SK-N-SH (cell line): ENCODE data around the gene BCAS3. TPM values are rescaled to one million over a fixed set of nuclear protein-coding genes. Genes with fewer than 3 reads are reported as not detected.
A peak's percentile ranks its signal among the peaks of the same experiment; 100 is the strongest.

Experiments used
- CTCF ChIA-PET: fragments of 300-600, 350-600 bp; formaldehyde crosslinking; extraction: SDS; loops from one replicate; lab custom pipeline; 2021; lab: Yijun Ruan, JAX
- POLR2A ChIA-PET: fragments of 350-600 bp; sonication (Branson Sonifier 250); formaldehyde crosslinking; extraction: SDS; loops from one replicate; lab custom pipeline; 2020; ENCODE audit warnings: antibody characterized with exemption, inconsistent platforms; lab: Yijun Ruan, JAX
- DNase-seq: peaks from one replicate; pipeline ENCODE4 v3.0.0; 2012
- H2AFZ ChIP-seq: fragments of 200-600 bp; sonication (generic); 2 replicates; pipeline ENCODE4 v1.8.1; 2016; ENCODE audit warnings: antibody characterized with exemption, mild to moderate bottlenecking, low read depth
- H3F3A ChIP-seq: fragments of 200-600 bp; sonication (generic); replicated peaks from 2 replicates; pipeline ENCODE3; 2016; ENCODE audit warnings: antibody characterized with exemption, mild to moderate bottlenecking; ENCODE audit not compliant: insufficient read depth
- H3K27ac ChIP-seq, 2 experiments: fragments of 200-500 bp in 1 of 2; fragments of 200-600 bp in 1 of 2; sonication (Bioruptor generic) in 1 of 2; sonication (generic), shearing (Covaris generic) in 1 of 2; 2 replicates each; pipeline versions ENCODE4 v1.5.1 to v1.6.1; 2014 to 2016; ENCODE audit warnings: low read depth in 2 of 2, inconsistent platforms in 1 of 2, low read length in 1 of 2, mild to moderate bottlenecking in 1 of 2, mixed read lengths in 1 of 2
- H3K27me3 ChIP-seq: fragments of 200-600 bp; sonication (generic), shearing (Covaris generic); 2 replicates; pipeline ENCODE4 v1.6.1; 2016; ENCODE audit warnings: mixed run types; ENCODE audit not compliant: insufficient read depth
- H3K36me3 ChIP-seq, 2 experiments: fragments of 200-500 bp in 1 of 2; fragments of 200-600 bp in 1 of 2; sonication (Bioruptor generic) in 1 of 2; sonication (generic) in 1 of 2; replicated peaks in 1 of 2; 2 replicates each; pipeline versions ENCODE3 to v1.5.1; 2014 to 2016; ENCODE audit warnings: low read length in 1 of 2, mild to moderate bottlenecking in 1 of 2; ENCODE audit not compliant: insufficient read depth in 2 of 2, control insufficient read depth in 1 of 2
- H3K4me1 ChIP-seq, 2 experiments: fragments of 200-500 bp in 1 of 2; fragments of 200-600 bp in 1 of 2; sonication (Bioruptor generic) in 1 of 2; sonication (generic), shearing (Covaris generic) in 1 of 2; 2 replicates each; pipeline versions ENCODE4 v1.5.1 to v1.6.1; 2014 to 2016; ENCODE audit warnings: low read depth in 1 of 2, low read length in 1 of 2, mixed run types in 1 of 2; ENCODE audit not compliant: insufficient read depth in 2 of 2, control insufficient read depth in 1 of 2
- H3K4me2 ChIP-seq: fragments of 200-600 bp; sonication (generic), shearing (Covaris generic); 2 replicates; pipeline ENCODE4 v1.6.1; 2017; ENCODE audit warnings: mixed run types
- H3K4me3 ChIP-seq, 2 experiments: fragments of 200-500 bp in 1 of 2; fragments of 200-600 bp in 1 of 2; sonication (Bioruptor generic) in 1 of 2; sonication (generic), shearing (Covaris generic) in 1 of 2; 2 replicates each; pipeline versions ENCODE4 v1.5.1 to v1.8.1; 2014 to 2016; ENCODE audit warnings: low read depth in 2 of 2, inconsistent platforms in 1 of 2, low read length in 1 of 2, mild to moderate bottlenecking in 1 of 2, mixed read lengths in 1 of 2, moderate library complexity in 1 of 2
- H3K79me2 ChIP-seq: fragments of 200-600 bp; sonication (generic); 2 replicates; pipeline ENCODE4 v1.8.1; 2017; ENCODE audit warnings: mild to moderate bottlenecking; ENCODE audit not compliant: insufficient read depth
- H3K9ac ChIP-seq: fragments of 200-600 bp; sonication (generic); 2 replicates; pipeline ENCODE4 v1.6.1; 2017; ENCODE audit warnings: mixed run types
- H3K9me2 ChIP-seq: fragments of 200-600 bp; sonication (generic); 2 replicates; pipeline ENCODE4 v1.6.1; 2017; ENCODE audit warnings: mixed run types
- H3K9me3 ChIP-seq: fragments of 200-600 bp; sonication (generic); 2 replicates; pipeline ENCODE4 v1.6.1; 2017; ENCODE audit warnings: mixed run types, mild to moderate bottlenecking, moderate library complexity
- H4K20me1 ChIP-seq: fragments of 200-600 bp; sonication (generic); 2 replicates; pipeline ENCODE4 v1.6.1; 2017; ENCODE audit warnings: mild to moderate bottlenecking, mixed run types; ENCODE audit not compliant: insufficient read depth
- CHD2 ChIP-seq: fragments of 150-350 bp; IDR thresholded peaks from 2 replicates; pipeline ENCODE4 v1.6.1; 2018; ENCODE audit warnings: low read length; ENCODE audit not compliant: partially characterized antibody
- CTCF ChIP-seq: fragments of 200-600 bp; sonication (generic); IDR thresholded peaks from 2 replicates; pipeline ENCODE4 v1.6.1; 2017; ENCODE audit warnings: antibody characterized with exemption, mild to moderate bottlenecking, moderate library complexity
- ELF1 ChIP-seq: IDR thresholded peaks from 2 replicates; pipeline ENCODE4 v1.4.0; 2012
- FOSL2 ChIP-seq: IDR thresholded peaks from 2 replicates; pipeline ENCODE4 v1.4.0; 2012; ENCODE audit warnings: low read depth, mild to moderate bottlenecking, moderate library complexity, borderline replicate concordance
- FOXM1 ChIP-seq: IDR thresholded peaks from 2 replicates; pipeline ENCODE4 v1.4.0; 2012; ENCODE audit warnings: low read depth, mild to moderate bottlenecking
- GABPA ChIP-seq: IDR thresholded peaks from 2 replicates; pipeline ENCODE4 v1.4.0; 2012; ENCODE audit warnings: low read depth, mild to moderate bottlenecking
- IRF3 ChIP-seq: fragments of 150-350 bp; IDR thresholded peaks from 2 replicates; pipeline ENCODE4 v1.6.1; 2016; ENCODE audit warnings: mild to moderate bottlenecking, low read depth, low read length
- JUND ChIP-seq: IDR thresholded peaks from 2 replicates; pipeline ENCODE4 v1.4.0; 2012
- MAX ChIP-seq: IDR thresholded peaks from 2 replicates; pipeline ENCODE4 v1.4.0; 2012; ENCODE audit warnings: low read depth
- NFIC ChIP-seq: IDR thresholded peaks from 2 replicates; pipeline ENCODE4 v1.4.0; 2012; ENCODE audit warnings: borderline replicate concordance
- PBX3 ChIP-seq: IDR thresholded peaks from 2 replicates; pipeline ENCODE4; 2012
- POLR2AphosphoS5 ChIP-seq: IDR thresholded peaks from 2 replicates; pipeline ENCODE4 v1.6.1; 2012; ENCODE audit warnings: low read depth, low read length
- RCOR1 ChIP-seq: fragments of 150-350 bp; IDR thresholded peaks from 2 replicates; pipeline ENCODE4 v1.6.1; 2017; ENCODE audit warnings: antibody characterized with exemption, low read length
- SIN3A ChIP-seq: IDR thresholded peaks from 2 replicates; pipeline ENCODE4 v1.6.1; 2012; ENCODE audit warnings: low read depth, mild to moderate bottlenecking, low read length, moderate library complexity, borderline replicate concordance
- SMC3 ChIP-seq: IDR thresholded peaks from 2 replicates; pipeline ENCODE4 v1.6.1; 2012; ENCODE audit warnings: low read depth, low read length, improper control_type of control experiment
- TAF1 ChIP-seq: IDR thresholded peaks from 2 replicates; pipeline ENCODE4 v1.6.1; 2012; ENCODE audit warnings: low read depth, mild to moderate bottlenecking, low read length, moderate library complexity, borderline replicate concordance
- USF1 ChIP-seq: IDR thresholded peaks from 2 replicates; pipeline ENCODE4 v1.4.0; 2012; ENCODE audit warnings: low read depth, borderline replicate concordance
- USF2 ChIP-seq: fragments of 150-350 bp; IDR thresholded peaks from 2 replicates; pipeline ENCODE4 v1.6.1; 2017; ENCODE audit warnings: antibody characterized with exemption, low read length, low read depth, borderline replicate concordance
- YY1 ChIP-seq: IDR thresholded peaks from 2 replicates; pipeline ENCODE4 v1.4.0; 2012; ENCODE audit warnings: low read depth, mild to moderate bottlenecking
- ZBTB33 ChIP-seq: IDR thresholded peaks from 2 replicates; pipeline ENCODE4 v1.4.0; 2012; ENCODE audit warnings: low read depth, borderline replicate concordance
- WGBS: methylation state at CpG from one replicate; pipeline ENCODE4 v1.1.6; 2017; ENCODE audit warnings: low lambda C conversion rate; 5-methylcytosine and 5-hydroxymethylcytosine counted together
- polyA plus RNA-seq, 3 experiments: library from polyadenylated mRNA; depleted of rRNA; stranded (reverse); fragments of >200 nt; gene quantifications; 2 replicates each; pipeline ENCODE4 v1.2.3, GENCODE V29; 2012

Gene BCAS3
- polyA plus RNA-seq, 1 of the 3 experiments (the other 2 are of a cell fraction), result 5.9 TPM

- TF ChIP-seq USF1, result no peak
- TF ChIP-seq ELF1, result no peak
- peak; percentile 95 for TF ChIP-seq FOXM1
- peak; percentile 97 for TF ChIP-seq JUND
- TF ChIP-seq CHD2, result no peak
- TF ChIP-seq IRF3, result no peak
- peak; percentile 35; the same call in 1 of the 2 replicates for TF ChIP-seq TAF1
- peak; percentile 95 for TF ChIP-seq FOSL2
- TF ChIP-seq SIN3A, result 0 out of 2 replicates have a peak, but pooled peaks have one; percentile 43
Measured at GRCh38 chr17:61250335-61250890, 572.8 kb downstream of the BCAS3 start (continued).

GRCh38 chr17:61251939-61252865, 574.6 kb downstream of the BCAS3 start:
- WGBS, result 31% methylated on average over 10 of the region's 10 CpGs
- Histone ChIP-seq H3K9me3 (no peaks in the 10 kb centered on the region), H4K20me1 (no peaks in the 10 kb centered on the region), H3K4me3 (no peak overlapping the region), H3K27ac (peak overlapping the region; percentile 92 to 99), H3K79me2 (no peaks in the 10 kb centered on the region), H3K9me2 (no peaks in the 10 kb centered on the region), H3K36me3 (no peaks in the 10 kb centered on the region), H3K9ac (peak overlapping the region; percentile 52), H3F3A (peaks cover 45% of the 10 kb centered on the region), H3K4me2 (peak overlapping the region; percentile 63), H3K27me3 (no peaks in the 10 kb centered on the region), H3K4me1 (peaks cover 28 to 47% of the 10 kb centered on the region in 2 experiments), H2AFZ (peak overlapping the region; percentile 50; the same call in 1 of the 2 replicates)
- peak; percentile 42 for DNase-seq
- CTCF ChIA-PET, result interaction anchor here (0.9 to 1.8 kb wide), 3 partner anchors 15 to 23 kb away, joined by 3 to 5 read pairs (median 5); no protein-coding TSS in a partner anchor
- POLR2A ChIA-PET, result no interaction called here
- TF ChIP-seq PBX3 (peak; percentile 94), FOXM1 (peak; percentile 91), CTCF (no peak), TAF1 (peak; percentile 29; the same call in 1 of the 2 replicates), ZBTB33 (peak; percentile 59; the same call in 1 of the 2 replicates), CHD2 (no peak), YY1 (0 out of 2 replicates have a peak, but pooled peaks have one; percentile 12), POLR2AphosphoS5 (peak; percentile 86), NFIC (peak; percentile 98), GABPA (0 out of 2 replicates have a peak, but pooled peaks have one; percentile 24), ELF1 (peak; percentile 46; the same call in 1 of the 2 replicates), SIN3A (peak; percentile 67; the same call in 1 of the 2 replicates), USF2 (no peak), SMC3 (peak; percentile 14; the same call in 1 of the 2 replicates), MAX (peak; percentile 80; the same call in 1 of the 2 replicates), RCOR1 (no peak)
